Hematopoietic multipotent progenitor cell treated with erythropoietin and hydrocortisone succinate and interleukin-3 and kit ligand, for 6 days (in vitro differentiated cells): ENCODE results near the gene SLC33A1.
"Not testable (repeated sequence)": the region's sequence is repeated elsewhere in the genome, so short reads cannot be mapped to it uniquely, and the experiment has no call there.

Experiments
- DNase-seq: peaks from one replicate; pipeline ENCODE4 v3.0.0-alpha.2; 2015

The SLC33A1 gene

GRCh38 chr3:155854141-155854940 is at the start of gene SLC33A1:
Gene SLC33A1, minus strand, starts transcription at chr3:155854427. Its CDS starts 430 bp downstream, at chr3:155853997.
- DNase-seq = peak; percentile 100

GRCh38 chr3:155895379-155895900 is 41.2 kb upstream of the SLC33A1 start:
- no peak for DNase-seq

- DNase-seq = no peak
These were observed 37.1 kb upstream of the SLC33A1 start for GRCh38 chr3:155891321-155891720.

- DNase-seq = peak; percentile 97
These were observed 36.5 kb upstream of the SLC33A1 start for GRCh38 chr3:155890671-155891190.

GRCh38 chr3:155889952-155890351 is 35.7 kb upstream of the SLC33A1 start:
- peak; percentile 32 for DNase-seq

GRCh38 chr3:155889212-155889611 is 35.0 kb upstream of the SLC33A1 start:
- DNase-seq = no peak

- DNase-seq = no peak
These were observed 32.7 kb upstream of the SLC33A1 start for GRCh38 chr3:155886915-155887314.

GRCh38 chr3:155886348-155886747 is 32.1 kb upstream of the SLC33A1 start:
- DNase-seq = not testable (repeated sequence)

- no peak for DNase-seq
These were observed 31.1 kb upstream of the SLC33A1 start for GRCh38 chr3:155885292-155885691.

GRCh38 chr3:155884292-155884691 is 30.1 kb upstream of the SLC33A1 start:
- DNase-seq = no peak

GRCh38 chr3:155880286-155880685 is 26.1 kb upstream of the SLC33A1 start:
- no peak for DNase-seq

- no peak for DNase-seq
These were observed 22.3 kb upstream of the SLC33A1 start for GRCh38 chr3:155876503-155876902.

GRCh38 chr3:155876037-155876436 is 21.8 kb upstream of the SLC33A1 start:
- DNase-seq = no peak

GRCh38 chr3:155872904-155873646 is 18.8 kb upstream of the SLC33A1 start:
- DNase-seq = no peak

- no peak for DNase-seq
These were observed 17.5 kb upstream of the SLC33A1 start for GRCh38 chr3:155871746-155872158.

- DNase-seq = peak; percentile 77
These were observed 16.9 kb upstream of the SLC33A1 start for GRCh38 chr3:155870945-155871745.

GRCh38 chr3:155870133-155870944 is 16.1 kb upstream of the SLC33A1 start, which contains the start of gene GMPS:
Gene GMPS, plus strand, starts transcription at chr3:155870650. Its CDS starts 221 bp downstream, at chr3:155870871.
- peak; percentile 96 for DNase-seq

GRCh38 chr3:155869691-155870090 is 15.5 kb upstream of the SLC33A1 start:
- no peak for DNase-seq

- peak; percentile 80 for DNase-seq
These were observed 9.0 kb upstream of the SLC33A1 start for GRCh38 chr3:155863072-155863784.

- peak; percentile 64 for DNase-seq
These were observed 8.2 kb upstream of the SLC33A1 start for GRCh38 chr3:155862290-155862982.
